Ecto neural progenitor cell (in vitro differentiated cells): ENCODE results near the gene FRK.
"Not testable (repeated sequence)": the region's sequence is repeated elsewhere in the genome, so short reads cannot be mapped to it uniquely, and the experiment has no call there.

Source experiments
- DNase-seq: peaks from one replicate; pipeline ENCODE4 v3.0.0-alpha.2; 2018; ENCODE audit warnings: low spot score

FRK gene

GRCh38 chr6:115944829-115945228, 115.9 kb downstream of the FRK start:
- DNase-seq = not testable (repeated sequence)

GRCh38 chr6:115937502-115937901, 123.2 kb downstream of the FRK start:
- not testable (repeated sequence) for DNase-seq

GRCh38 chr6:115935361-115935760, 125.3 kb downstream of the FRK start:
- no peak for DNase-seq

GRCh38 chr6:115934829-115935228, 125.9 kb downstream of the FRK start:
- no peak for DNase-seq

GRCh38 chr6:115934145-115934544, 126.5 kb downstream of the FRK start:
- DNase-seq = no peak

- no peak for DNase-seq
These were observed 128.2 kb downstream of the FRK start for GRCh38 chr6:115932481-115932880.

GRCh38 chr6:115928000-115928399, 132.7 kb downstream of the FRK start:
- DNase-seq = not testable (repeated sequence)

- no peak for DNase-seq
These were observed 137.7 kb downstream of the FRK start for GRCh38 chr6:115922971-115923370.

GRCh38 chr6:115914098-115914497, 146.6 kb downstream of the FRK start:
- no peak for DNase-seq

- no peak for DNase-seq
These were observed 150.7 kb downstream of the FRK start for GRCh38 chr6:115909923-115910546.

- DNase-seq = no peak
These were observed 151.7 kb downstream of the FRK start for GRCh38 chr6:115908906-115909559.

- no peak for DNase-seq
These were observed 155.2 kb downstream of the FRK start for GRCh38 chr6:115905471-115905870.

- DNase-seq = no peak
These were observed 158.3 kb downstream of the FRK start for GRCh38 chr6:115902436-115902835.

- DNase-seq = no peak
These were observed 158.8 kb downstream of the FRK start for GRCh38 chr6:115901896-115902295.

- no peak for DNase-seq
These were observed 160.9 kb downstream of the FRK start for GRCh38 chr6:115899730-115900282.

GRCh38 chr6:115898246-115898645, 162.4 kb downstream of the FRK start:
- DNase-seq = no peak

GRCh38 chr6:115896538-115897129, 164.1 kb downstream of the FRK start:
- DNase-seq = no peak

GRCh38 chr6:115894426-115894992, 166.2 kb downstream of the FRK start:
- DNase-seq = no peak

GRCh38 chr6:115891750-115892149, 168.9 kb downstream of the FRK start:
- DNase-seq = no peak

- no peak for DNase-seq
These were observed 169.5 kb downstream of the FRK start for GRCh38 chr6:115891111-115891669.

GRCh38 chr6:115890238-115890637, 170.5 kb downstream of the FRK start:
- no peak for DNase-seq

GRCh38 chr6:115888687-115889470, 171.8 kb downstream of the FRK start:
- not testable (repeated sequence) for DNase-seq
